Osteoblast (primary cell): Measurements from ENCODE around the gene PAK2. TPM values are rescaled to one million over a fixed set of nuclear protein-coding genes. Genes with fewer than 3 reads are reported as not detected.

ENCODE experiments used
- DNase-seq: peaks from one replicate; pipeline ENCODE4 v3.0.0; 2011; ENCODE audit warnings: low spot score, mixed read lengths; ENCODE audit not compliant: insufficient read length; ENCODE audit errors: missing footprints
- H2AFZ ChIP-seq: 2 replicates; pipeline ENCODE4 v1.6.0; 2011; ENCODE audit warnings: mild to moderate bottlenecking, low read length
- H3K27ac ChIP-seq: 2 replicates; pipeline ENCODE4 v1.5.1; 2011; ENCODE audit warnings: mild to moderate bottlenecking, low read depth, low read length, moderate library complexity
- H3K27me3 ChIP-seq: 2 replicates; pipeline ENCODE4 v1.6.0; 2012; ENCODE audit warnings: mild to moderate bottlenecking, control low read depth, inconsistent platforms, low read length, moderate library complexity; ENCODE audit not compliant: insufficient read depth
- H3K36me3 ChIP-seq: 2 replicates; pipeline ENCODE4 v1.5.1; 2011; ENCODE audit warnings: mild to moderate bottlenecking, low read length, control low read depth, moderate library complexity; ENCODE audit not compliant: insufficient read depth
- H3K4me1 ChIP-seq: 2 replicates; pipeline ENCODE4 v1.5.1; 2011; ENCODE audit warnings: mild to moderate bottlenecking, low read length, control low read depth, moderate library complexity; ENCODE audit not compliant: insufficient read depth
- H3K4me2 ChIP-seq: 2 replicates; pipeline ENCODE4 v1.6.0; 2011; ENCODE audit warnings: mild to moderate bottlenecking, low read length; ENCODE audit not compliant: insufficient read depth
- H3K4me3 ChIP-seq: fragments of 200-600 bp; sonication (generic); 3 replicates; pipeline ENCODE4 v1.5.1; 2012; ENCODE audit warnings: mild to moderate bottlenecking, low read length, inconsistent platforms; ENCODE audit not compliant: insufficient read depth
- H3K79me2 ChIP-seq: 2 replicates; pipeline ENCODE4 v1.6.0; 2012; ENCODE audit warnings: mild to moderate bottlenecking, low read length, control low read depth, inconsistent platforms; ENCODE audit not compliant: insufficient read depth
- H3K9me3 ChIP-seq: 2 replicates; pipeline ENCODE4 v1.5.1; 2011; ENCODE audit warnings: low read depth, low read length, control low read depth
- H4K20me1 ChIP-seq: 2 replicates; pipeline ENCODE4 v1.6.0; 2012; ENCODE audit warnings: mild to moderate bottlenecking, low read length, control low read depth; ENCODE audit not compliant: insufficient read depth
- total RNA-seq: library from RNA; depleted of rRNA; stranded (reverse); fragments of >200 nt; gene quantifications from 2 replicates; pipeline ENCODE4 v1.2.3, GENCODE V29; 2012
- TF ChIP-seq, protein P1 (sequence below): IDR thresholded peaks from 2 replicates; pipeline ENCODE4 v1.5.1; 2011; ENCODE audit warnings: mild to moderate bottlenecking, low read depth, low read length, moderate library complexity; ENCODE audit errors: extremely low read depth

PAK2 gene
- total RNA-seq, 1 donor = 36.6 TPM

- no peak overlapping the region for H3K27ac ChIP-seq
- H3K27me3 ChIP-seq = no peaks in the 10 kb centered on the region
- H3K4me2 ChIP-seq = no peak overlapping the region
- no peaks in the 10 kb centered on the region for H3K9me3 ChIP-seq
- peaks cover 29% of the 10 kb centered on the region for H3K79me2 ChIP-seq
- no peak for DNase-seq
- peaks cover 32% of the 10 kb centered on the region for H3K36me3 ChIP-seq
- H3K4me3 ChIP-seq = no peak overlapping the region
- peaks cover 11% of the 10 kb centered on the region for H4K20me1 ChIP-seq
- TF ChIP-seq, protein P1, sequence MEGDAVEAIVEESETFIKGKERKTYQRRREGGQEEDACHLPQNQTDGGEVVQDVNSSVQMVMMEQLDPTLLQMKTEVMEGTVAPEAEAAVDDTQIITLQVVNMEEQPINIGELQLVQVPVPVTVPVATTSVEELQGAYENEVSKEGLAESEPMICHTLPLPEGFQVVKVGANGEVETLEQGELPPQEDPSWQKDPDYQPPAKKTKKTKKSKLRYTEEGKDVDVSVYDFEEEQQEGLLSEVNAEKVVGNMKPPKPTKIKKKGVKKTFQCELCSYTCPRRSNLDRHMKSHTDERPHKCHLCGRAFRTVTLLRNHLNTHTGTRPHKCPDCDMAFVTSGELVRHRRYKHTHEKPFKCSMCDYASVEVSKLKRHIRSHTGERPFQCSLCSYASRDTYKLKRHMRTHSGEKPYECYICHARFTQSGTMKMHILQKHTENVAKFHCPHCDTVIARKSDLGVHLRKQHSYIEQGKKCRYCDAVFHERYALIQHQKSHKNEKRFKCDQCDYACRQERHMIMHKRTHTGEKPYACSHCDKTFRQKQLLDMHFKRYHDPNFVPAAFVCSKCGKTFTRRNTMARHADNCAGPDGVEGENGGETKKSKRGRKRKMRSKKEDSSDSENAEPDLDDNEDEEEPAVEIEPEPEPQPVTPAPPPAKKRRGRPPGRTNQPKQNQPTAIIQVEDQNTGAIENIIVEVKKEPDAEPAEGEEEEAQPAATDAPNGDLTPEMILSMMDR = no peak
- H3K4me1 ChIP-seq = peaks cover 2% of the 10 kb centered on the region
- H2AFZ ChIP-seq = no peak overlapping the region
Measured at GRCh38 chr3:196803891-196804468, 64.3 kb downstream of the PAK2 start.

DNA sequence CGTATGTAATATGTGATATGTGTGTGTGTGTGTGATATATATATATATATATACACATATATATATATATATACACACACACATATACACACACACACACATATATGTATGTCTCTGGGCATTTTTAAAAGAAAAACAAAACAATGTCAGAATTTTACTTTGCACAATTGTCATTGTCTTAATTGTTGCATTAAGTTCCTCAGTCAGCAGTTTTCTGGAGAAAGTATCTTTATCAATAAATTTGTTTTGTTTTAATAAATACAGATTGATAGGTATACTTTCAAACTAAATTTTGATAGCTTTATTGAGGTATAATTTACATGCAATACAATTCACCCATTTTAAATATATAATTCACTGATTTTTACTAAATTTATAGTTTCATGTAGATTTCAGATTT is 65.1 kb downstream of the PAK2 start:
- Histone ChIP-seq H3K4me1 (peaks cover 2% of the 10 kb centered on the region), H3K27me3 (no peaks in the 10 kb centered on the region), H3K4me2 (no peak overlapping the region), H3K4me3 (no peak overlapping the region), H3K9me3 (no peaks in the 10 kb centered on the region), H2AFZ (no peak overlapping the region), H3K79me2 (peaks cover 21% of the 10 kb centered on the region), H3K27ac (no peak overlapping the region), H3K36me3 (peaks cover 35% of the 10 kb centered on the region), H4K20me1 (peaks cover 6% of the 10 kb centered on the region)
- TF ChIP-seq, protein P1 = no peak
- no peak for DNase-seq

DNA sequence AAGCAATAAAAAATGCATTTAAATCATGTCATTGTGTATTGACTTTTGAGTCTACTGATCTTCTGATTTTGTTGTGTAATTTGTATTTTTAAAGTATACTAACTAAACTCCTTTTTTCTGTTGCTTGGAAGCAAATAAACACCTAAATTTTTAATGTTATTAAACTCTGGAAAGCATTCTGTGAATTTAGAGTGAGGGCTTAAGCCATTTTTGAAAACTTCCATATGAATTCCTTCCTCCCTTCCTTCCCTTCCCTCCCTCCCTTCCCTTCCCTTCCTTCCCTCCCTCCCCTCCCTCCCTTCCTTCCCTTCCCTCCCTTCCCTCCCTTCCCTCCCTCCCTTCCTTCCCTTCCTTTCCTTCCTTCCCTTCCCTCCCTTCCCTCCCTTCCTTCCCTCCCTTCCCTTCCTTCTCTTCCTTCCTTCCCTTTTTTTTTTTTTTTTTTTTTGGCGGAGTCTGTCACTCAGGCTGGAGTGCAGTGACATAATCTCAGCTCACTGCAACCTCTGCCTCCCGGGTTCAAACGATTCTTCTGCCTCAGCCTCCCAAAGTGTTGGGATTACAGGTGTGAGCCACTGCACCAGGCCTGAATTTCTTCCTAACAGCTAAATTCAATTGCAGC is 71.4 kb downstream of the PAK2 start:
- peaks cover 40% of the 10 kb centered on the region for H3K36me3 ChIP-seq
- peaks cover 4% of the 10 kb centered on the region for H4K20me1 ChIP-seq
- H3K27ac ChIP-seq = no peak overlapping the region
- no peak overlapping the region for H3K4me3 ChIP-seq
- DNase-seq = no peak
- H2AFZ ChIP-seq = no peak overlapping the region
- H3K9me3 ChIP-seq = no peaks in the 10 kb centered on the region
- no peak overlapping the region for H3K4me2 ChIP-seq
- no peaks in the 10 kb centered on the region for H3K79me2 ChIP-seq
- no peaks in the 10 kb centered on the region for H3K27me3 ChIP-seq
- peaks cover 2% of the 10 kb centered on the region for H3K4me1 ChIP-seq
- TF ChIP-seq, protein P1 = no peak

DNA sequence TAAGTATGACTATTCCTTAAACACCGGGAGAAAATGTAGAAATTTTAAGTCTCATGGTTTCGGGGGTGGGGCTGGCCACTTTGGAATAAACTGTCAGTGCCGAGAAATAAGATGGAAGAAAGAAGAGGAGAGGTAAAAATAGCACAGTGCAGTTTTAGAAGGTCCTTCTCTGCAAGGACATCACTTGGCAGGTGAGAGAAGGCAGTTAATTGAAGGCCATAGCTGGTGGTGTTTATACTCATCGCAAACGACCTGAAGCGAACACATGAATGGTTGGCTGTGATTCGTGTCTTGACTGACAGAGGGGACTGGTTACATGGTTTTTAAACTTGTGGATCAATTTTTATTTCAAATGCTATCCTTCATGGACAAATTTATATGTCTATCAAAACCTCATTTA is 73.2 kb downstream of the PAK2 start:
- H3K4me2 ChIP-seq = no peak overlapping the region
- H3K9me3 ChIP-seq = no peaks in the 10 kb centered on the region
- no peak for DNase-seq
- H3K27me3 ChIP-seq = no peaks in the 10 kb centered on the region
- TF ChIP-seq, protein P1 = no peak
- H3K27ac ChIP-seq = no peak overlapping the region
- no peaks in the 10 kb centered on the region for H4K20me1 ChIP-seq
- peaks cover 34% of the 10 kb centered on the region for H3K36me3 ChIP-seq
- H3K4me1 ChIP-seq = peaks cover 2% of the 10 kb centered on the region
- H3K79me2 ChIP-seq = no peaks in the 10 kb centered on the region
- no peak overlapping the region for H2AFZ ChIP-seq
- H3K4me3 ChIP-seq = no peak overlapping the region
